ENCODE measurements around the gene MED26. TPM values are rescaled to one million over a fixed set of nuclear protein-coding genes. Genes with fewer than 3 reads are reported as not detected.

Gene MED26
- total and polyA plus RNA-seq, 9 of the 15 experiments (the other 6 are each of a cell fraction or from before 2014, with no cell fraction given) = 0.71 to 15.1 (median 6.2) TPM

DNA sequence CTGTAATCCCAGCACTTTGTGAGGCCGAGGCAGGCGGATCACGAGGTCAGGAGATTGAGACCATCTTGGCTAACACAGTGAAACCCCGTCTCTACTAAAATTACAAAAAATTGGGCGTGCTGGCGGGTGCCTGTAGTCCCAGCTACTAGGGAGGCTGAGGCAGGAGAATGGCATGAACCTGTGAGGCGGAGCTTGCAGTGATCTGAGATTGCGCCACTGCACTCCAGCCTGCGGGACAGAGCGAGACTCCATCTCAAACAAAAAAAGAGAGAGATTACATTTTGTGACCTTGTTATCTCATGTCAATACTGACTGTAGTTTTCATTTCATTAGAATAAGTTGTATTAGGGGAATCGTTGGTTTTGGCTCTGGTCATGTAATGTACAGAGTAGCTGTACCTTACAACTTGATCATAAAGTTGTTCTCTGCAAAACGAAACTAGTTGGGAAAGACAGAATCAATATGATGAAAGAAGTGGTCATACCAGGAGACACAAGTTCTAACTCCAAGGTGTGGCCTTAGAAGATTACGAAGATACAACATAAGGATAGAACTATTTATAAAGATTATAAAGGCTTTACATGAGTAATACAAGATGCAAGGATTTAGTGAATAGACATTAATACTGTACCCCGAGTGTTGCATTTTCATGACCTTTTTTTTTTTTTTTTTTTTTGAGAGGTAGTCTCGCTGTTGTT is 48.2 kb upstream of the MED26 start:
- Histone ChIP-seq H3K27ac (ENCODE audit: extremely low read depth, low read depth, low read length) (no peak overlapping the region), H4K20me1 (replicated peaks; ENCODE audit: control insufficient read depth, insufficient read depth, low read length) (no peaks in the 10 kb centered on the region), H3K4me2 (ENCODE audit: insufficient read depth, low read length) (no peak overlapping the region), H3K27me3 (ENCODE audit: control insufficient read depth in 2 of 2, insufficient read depth in 2 of 2, low read length in 2 of 2) (no peaks in the 10 kb centered on the region; a peak in 1 of 5 replicates), H3K79me2 (ENCODE audit: control insufficient read depth, insufficient read depth, low read length) (no peaks in the 10 kb centered on the region), H3K4me3 (no peak overlapping the region), H2AFZ (ENCODE audit: low read depth, low read length) (no peak overlapping the region), H3K9me1 (ENCODE audit: control insufficient read depth, insufficient read depth, low read length) (no peaks in the 10 kb centered on the region), H3K36me3 (ENCODE audit: control insufficient read depth, insufficient read depth, low read length) (no peaks in the 10 kb centered on the region), H3K9ac (ENCODE audit: insufficient read depth in 1 of 2, low read depth in 2 of 2, low read length in 2 of 2) (no peak overlapping the region), H3K4me1 (replicated peaks in 1 of 2; ENCODE audit: control insufficient read depth in 2 of 2, insufficient read depth in 2 of 2, low read length in 2 of 2) (no peaks in the 10 kb centered on the region; a peak in 1 of 5 replicates), H3K9me3 (replicated peaks; ENCODE audit: control insufficient read depth, insufficient read depth, low read depth, low read length) (no peaks in the 10 kb centered on the region)
- no peak for DNase-seq (ENCODE audit: extremely low read depth in 1 of 4, low spot score in 3 of 4)
- ChIA-PET CTCF (ENCODE audit: low intra/inter-chr PET ratio) (no interaction called here), POLR2A (interaction anchor here (1.4 kb wide), 1 partner anchor 11 kb away, joined by 5 read pairs; no protein-coding TSS in a partner anchor)
- 27% methylated on average over 15 of the region's 15 CpGs for WGBS (ENCODE audit: insufficient coverage, low coverage, missing lambda C conversion rate)
- peak; percentile 48; the same call in 1 of the 2 replicates for TF ChIP-seq ATF3 (IDR thresholded peaks at IDR 0.05)
- TF ChIP-seq ATF3 (CRISPR knock-in tag; conservative IDR thresholded peaks at IDR 0.05) = no peak
- TF ChIP-seq CEBPB (tag; IDR thresholded peaks at IDR 0.05) = peak; percentile 75
- TF ChIP-seq ZNF282 (CRISPR knock-in tag; IDR thresholded peaks at IDR 0.05) = no peak
- TF ChIP-seq CEBPG (CRISPR knock-in tag; IDR thresholded peaks at IDR 0.05) = 0 out of 2 replicates have a peak, but pooled peaks have one; percentile 24
- TF ChIP-seq CEBPG (tag; conservative IDR thresholded peaks at IDR 0.05 in 1 of 2, IDR thresholded peaks at IDR 0.05 in 1 of 2) = peak in 1 of 2 experiments; percentile 72; a peak in 2 of 4 replicates
- TF ChIP-seq RBM15 (IDR thresholded peaks at IDR 0.05; ENCODE audit: insufficient read depth, low read length) = no peak
- no peak for TF ChIP-seq JUN (IDR thresholded peaks at IDR 0.05; ENCODE audit: borderline replicate concordance, low read depth, low read length)
- TF ChIP-seq JUN (CRISPR knock-in tag; IDR thresholded peaks at IDR 0.05; ENCODE audit: borderline replicate concordance) = no peak
- peak in 1 of 2 experiments; percentile 20; a peak in 2 of 4 replicates for TF ChIP-seq TRIM24 (IDR thresholded peaks at IDR 0.05)
- intact Hi-C loops (cut with micrococcal nuclease) (no loop called here), in situ Hi-C loops (cut with MboI) (no loop called here)
- no TSS peak for BruUV-seq (replicated peaks)
- no peak for FAIRE-seq
- no peak for ATAC-seq

All from K562 (cell line).